ENCODE data around the gene HELZ2.

DNA sequence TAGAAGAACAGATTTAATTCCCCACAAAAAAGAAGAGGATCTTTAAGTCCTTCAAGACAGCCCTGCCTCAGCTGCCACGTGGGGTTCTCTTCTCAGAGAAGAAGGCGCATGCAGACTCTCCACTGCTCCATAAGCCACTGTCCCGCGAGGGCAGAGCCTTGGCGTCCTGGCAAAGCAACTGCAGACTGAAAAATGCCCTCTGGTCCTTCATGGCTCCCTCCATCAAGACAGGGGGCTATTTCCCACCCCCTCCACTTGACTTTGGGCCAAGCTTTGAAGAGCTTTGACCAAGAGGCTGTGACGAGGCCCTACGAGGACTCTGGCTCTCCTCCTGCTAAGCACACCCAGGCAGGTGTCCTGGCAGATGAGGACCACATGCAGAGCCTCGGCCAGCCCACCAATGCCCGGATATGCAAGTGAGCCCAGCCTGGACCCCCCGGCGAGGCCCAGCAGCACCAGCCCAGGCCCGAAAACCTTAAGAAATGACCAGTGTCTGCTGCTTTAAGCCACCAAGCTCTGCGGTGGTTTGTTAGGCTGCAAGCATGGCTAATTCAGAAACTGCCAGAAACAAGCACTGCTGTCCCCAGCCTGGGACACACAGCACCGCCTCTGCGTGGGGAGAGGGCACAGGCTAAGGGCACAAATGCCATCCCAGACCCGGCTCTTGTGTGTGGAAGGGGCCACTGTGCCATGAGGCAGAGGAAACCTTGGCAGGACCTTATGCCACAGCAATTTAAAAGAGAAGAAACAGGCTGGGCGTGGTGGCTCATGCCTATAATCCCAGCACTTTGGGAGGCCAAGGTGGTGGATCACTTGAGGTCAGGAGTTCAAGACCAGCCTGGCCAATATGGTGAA lies 36.8 kb upstream of the HELZ2 start:
- TF ChIP-seq, protein P1, sequence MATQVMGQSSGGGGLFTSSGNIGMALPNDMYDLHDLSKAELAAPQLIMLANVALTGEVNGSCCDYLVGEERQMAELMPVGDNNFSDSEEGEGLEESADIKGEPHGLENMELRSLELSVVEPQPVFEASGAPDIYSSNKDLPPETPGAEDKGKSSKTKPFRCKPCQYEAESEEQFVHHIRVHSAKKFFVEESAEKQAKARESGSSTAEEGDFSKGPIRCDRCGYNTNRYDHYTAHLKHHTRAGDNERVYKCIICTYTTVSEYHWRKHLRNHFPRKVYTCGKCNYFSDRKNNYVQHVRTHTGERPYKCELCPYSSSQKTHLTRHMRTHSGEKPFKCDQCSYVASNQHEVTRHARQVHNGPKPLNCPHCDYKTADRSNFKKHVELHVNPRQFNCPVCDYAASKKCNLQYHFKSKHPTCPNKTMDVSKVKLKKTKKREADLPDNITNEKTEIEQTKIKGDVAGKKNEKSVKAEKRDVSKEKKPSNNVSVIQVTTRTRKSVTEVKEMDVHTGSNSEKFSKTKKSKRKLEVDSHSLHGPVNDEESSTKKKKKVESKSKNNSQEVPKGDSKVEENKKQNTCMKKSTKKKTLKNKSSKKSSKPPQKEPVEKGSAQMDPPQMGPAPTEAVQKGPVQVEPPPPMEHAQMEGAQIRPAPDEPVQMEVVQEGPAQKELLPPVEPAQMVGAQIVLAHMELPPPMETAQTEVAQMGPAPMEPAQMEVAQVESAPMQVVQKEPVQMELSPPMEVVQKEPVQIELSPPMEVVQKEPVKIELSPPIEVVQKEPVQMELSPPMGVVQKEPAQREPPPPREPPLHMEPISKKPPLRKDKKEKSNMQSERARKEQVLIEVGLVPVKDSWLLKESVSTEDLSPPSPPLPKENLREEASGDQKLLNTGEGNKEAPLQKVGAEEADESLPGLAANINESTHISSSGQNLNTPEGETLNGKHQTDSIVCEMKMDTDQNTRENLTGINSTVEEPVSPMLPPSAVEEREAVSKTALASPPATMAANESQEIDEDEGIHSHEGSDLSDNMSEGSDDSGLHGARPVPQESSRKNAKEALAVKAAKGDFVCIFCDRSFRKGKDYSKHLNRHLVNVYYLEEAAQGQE (IDR thresholded peaks at IDR 0.05; ENCODE audit: low read depth, low read length) = no peak
- TF ChIP-seq, protein P2, sequence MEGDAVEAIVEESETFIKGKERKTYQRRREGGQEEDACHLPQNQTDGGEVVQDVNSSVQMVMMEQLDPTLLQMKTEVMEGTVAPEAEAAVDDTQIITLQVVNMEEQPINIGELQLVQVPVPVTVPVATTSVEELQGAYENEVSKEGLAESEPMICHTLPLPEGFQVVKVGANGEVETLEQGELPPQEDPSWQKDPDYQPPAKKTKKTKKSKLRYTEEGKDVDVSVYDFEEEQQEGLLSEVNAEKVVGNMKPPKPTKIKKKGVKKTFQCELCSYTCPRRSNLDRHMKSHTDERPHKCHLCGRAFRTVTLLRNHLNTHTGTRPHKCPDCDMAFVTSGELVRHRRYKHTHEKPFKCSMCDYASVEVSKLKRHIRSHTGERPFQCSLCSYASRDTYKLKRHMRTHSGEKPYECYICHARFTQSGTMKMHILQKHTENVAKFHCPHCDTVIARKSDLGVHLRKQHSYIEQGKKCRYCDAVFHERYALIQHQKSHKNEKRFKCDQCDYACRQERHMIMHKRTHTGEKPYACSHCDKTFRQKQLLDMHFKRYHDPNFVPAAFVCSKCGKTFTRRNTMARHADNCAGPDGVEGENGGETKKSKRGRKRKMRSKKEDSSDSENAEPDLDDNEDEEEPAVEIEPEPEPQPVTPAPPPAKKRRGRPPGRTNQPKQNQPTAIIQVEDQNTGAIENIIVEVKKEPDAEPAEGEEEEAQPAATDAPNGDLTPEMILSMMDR (IDR thresholded peaks at IDR 0.05) = no peak
- TF ChIP-seq GABPA (IDR thresholded peaks at IDR 0.05; ENCODE audit: low read depth) (no peak), RAD21 (IDR thresholded peaks at IDR 0.05; ENCODE audit: low read length) (no peak), SIN3A (IDR thresholded peaks at IDR 0.05; ENCODE audit: borderline replicate concordance, low read depth, low read length) (no peak), TAF1 (IDR thresholded peaks at IDR 0.05; ENCODE audit: borderline replicate concordance, low read depth, low read length) (no peak), SMC3 (IDR thresholded peaks at IDR 0.05; ENCODE audit: low read depth, low read length) (no peak), FOXM1 (IDR thresholded peaks at IDR 0.05; ENCODE audit: low read depth) (no peak), CHD2 (IDR thresholded peaks at IDR 0.05; ENCODE audit: low read length, partially characterized antibody) (no peak)
- TF ChIP-seq, protein P3, sequence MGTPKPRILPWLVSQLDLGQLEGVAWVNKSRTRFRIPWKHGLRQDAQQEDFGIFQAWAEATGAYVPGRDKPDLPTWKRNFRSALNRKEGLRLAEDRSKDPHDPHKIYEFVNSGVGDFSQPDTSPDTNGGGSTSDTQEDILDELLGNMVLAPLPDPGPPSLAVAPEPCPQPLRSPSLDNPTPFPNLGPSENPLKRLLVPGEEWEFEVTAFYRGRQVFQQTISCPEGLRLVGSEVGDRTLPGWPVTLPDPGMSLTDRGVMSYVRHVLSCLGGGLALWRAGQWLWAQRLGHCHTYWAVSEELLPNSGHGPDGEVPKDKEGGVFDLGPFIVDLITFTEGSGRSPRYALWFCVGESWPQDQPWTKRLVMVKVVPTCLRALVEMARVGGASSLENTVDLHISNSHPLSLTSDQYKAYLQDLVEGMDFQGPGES (IDR thresholded peaks at IDR 0.05; ENCODE audit: low read depth, low read length) = no peak
- TF ChIP-seq, protein P4, sequence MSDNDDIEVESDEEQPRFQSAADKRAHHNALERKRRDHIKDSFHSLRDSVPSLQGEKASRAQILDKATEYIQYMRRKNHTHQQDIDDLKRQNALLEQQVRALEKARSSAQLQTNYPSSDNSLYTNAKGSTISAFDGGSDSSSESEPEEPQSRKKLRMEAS (IDR thresholded peaks at IDR 0.05; ENCODE audit: low read depth) = no peak
- TF ChIP-seq, protein P5, sequence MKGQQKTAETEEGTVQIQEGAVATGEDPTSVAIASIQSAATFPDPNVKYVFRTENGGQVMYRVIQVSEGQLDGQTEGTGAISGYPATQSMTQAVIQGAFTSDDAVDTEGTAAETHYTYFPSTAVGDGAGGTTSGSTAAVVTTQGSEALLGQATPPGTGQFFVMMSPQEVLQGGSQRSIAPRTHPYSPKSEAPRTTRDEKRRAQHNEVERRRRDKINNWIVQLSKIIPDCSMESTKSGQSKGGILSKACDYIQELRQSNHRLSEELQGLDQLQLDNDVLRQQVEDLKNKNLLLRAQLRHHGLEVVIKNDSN (IDR thresholded peaks at IDR 0.05; ENCODE audit: borderline replicate concordance, low read depth) = no peak

Data from SK-N-SH (cell line).